C4-2B (cell line): ENCODE data around the gene SNX5.

ENCODE experiments used
- CTCF ChIP-seq: fragments of 450-650 bp; conservative IDR thresholded peaks from 2 replicates; pipeline ENCODE4 v1.5.1; 2017; ENCODE audit warnings: mild to moderate bottlenecking
- ZFX ChIP-seq: fragments of 450-650 bp; IDR thresholded peaks from 2 replicates; pipeline ENCODE4 v1.6.1; 2017

- TF ChIP-seq CTCF (no peak), ZFX (no peak)
Measured at GRCh38 chr20:18014411-18014810, 45.8 kb upstream of the SNX5 start.
